Stimulated activated CD4-positive, alpha-beta T cell treated with anti-CD3 and anti-CD28 coated beads, Interleukin-15, amount 100 ng/mL, for 1 hour (primary cell): ENCODE data around the gene TNFRSF18.

Experiments
- DNase-seq, 2 donors: peaks; one replicate each; pipeline ENCODE4 v3.0.0-alpha.2; 2020; ENCODE audit warnings: low read depth in 1 of 2, low spot score in 1 of 2

TNFRSF18 gene

GRCh38 chr1:1240822-1241587, 34.6 kb upstream of the TNFRSF18 start:
- no peak for DNase-seq

DNA sequence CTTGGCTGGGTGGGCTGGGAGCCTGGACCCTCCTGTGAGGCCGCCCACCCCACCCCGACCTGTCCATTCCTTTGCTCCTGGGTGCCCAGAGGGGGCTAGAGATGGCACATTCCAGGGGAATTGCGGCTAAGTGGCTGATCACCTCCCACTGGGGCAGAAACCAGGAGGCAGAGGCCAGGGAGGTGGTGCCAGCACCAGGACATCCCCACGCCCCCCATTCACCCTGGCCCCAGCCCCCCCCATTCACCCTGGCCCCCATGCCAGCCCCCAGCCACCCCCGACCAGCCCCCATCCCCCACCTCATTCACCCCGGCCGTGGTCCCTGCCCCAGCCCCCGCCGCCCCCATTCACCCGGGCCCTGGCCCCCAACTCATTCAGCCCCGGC, 33.9 kb upstream of the TNFRSF18 start:
- no peak for DNase-seq

GRCh38 chr1:1239614-1240347, 33.4 kb upstream of the TNFRSF18 start:
- DNase-seq: no peak

- no peak for DNase-seq
Measured at GRCh38 chr1:1239227-1239613, 32.8 kb upstream of the TNFRSF18 start.

GRCh38 chr1:1238702-1239178, 32.3 kb upstream of the TNFRSF18 start:
- DNase-seq: no peak

DNA sequence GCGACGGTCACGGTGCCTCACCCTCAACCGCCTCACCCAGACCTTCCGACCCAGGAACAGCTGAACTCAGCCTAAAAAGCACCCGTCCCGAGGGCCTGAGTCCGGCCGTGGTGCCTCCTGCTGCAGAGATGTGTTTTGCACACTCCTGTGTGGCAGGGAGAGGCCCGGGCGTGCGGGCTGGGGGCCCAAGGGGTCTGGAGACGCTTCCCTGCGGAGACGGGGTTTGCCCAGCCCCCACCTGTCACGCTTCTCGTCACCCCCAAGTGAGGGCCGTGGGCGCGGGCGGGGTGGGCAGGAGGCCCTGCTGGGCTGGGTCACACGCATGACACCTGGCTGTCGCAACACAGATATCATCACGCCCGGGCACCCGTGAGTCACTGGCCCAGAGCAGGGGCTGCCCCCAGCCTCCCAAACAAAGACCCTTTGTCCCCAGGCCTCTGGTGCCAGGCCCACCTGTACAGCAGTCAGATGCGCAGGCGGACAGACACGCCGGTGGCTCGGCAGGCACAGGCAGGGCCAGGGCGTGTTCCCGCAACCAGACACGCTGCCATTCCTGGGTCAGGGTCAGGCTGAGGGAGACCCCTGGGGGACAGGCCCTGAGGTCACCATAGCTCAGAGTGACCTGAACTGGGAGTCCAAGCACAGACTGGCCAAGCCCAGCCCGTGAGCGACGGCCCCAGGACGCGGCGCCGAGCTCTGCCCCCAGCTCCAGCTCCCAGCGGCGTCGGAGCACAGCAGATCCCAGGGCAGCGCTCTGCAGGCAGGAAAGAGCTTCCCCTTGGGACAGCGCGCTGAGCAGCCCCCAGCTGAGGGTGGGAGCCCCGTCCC, 31.7 kb upstream of the TNFRSF18 start:
- no peak for DNase-seq

DNA sequence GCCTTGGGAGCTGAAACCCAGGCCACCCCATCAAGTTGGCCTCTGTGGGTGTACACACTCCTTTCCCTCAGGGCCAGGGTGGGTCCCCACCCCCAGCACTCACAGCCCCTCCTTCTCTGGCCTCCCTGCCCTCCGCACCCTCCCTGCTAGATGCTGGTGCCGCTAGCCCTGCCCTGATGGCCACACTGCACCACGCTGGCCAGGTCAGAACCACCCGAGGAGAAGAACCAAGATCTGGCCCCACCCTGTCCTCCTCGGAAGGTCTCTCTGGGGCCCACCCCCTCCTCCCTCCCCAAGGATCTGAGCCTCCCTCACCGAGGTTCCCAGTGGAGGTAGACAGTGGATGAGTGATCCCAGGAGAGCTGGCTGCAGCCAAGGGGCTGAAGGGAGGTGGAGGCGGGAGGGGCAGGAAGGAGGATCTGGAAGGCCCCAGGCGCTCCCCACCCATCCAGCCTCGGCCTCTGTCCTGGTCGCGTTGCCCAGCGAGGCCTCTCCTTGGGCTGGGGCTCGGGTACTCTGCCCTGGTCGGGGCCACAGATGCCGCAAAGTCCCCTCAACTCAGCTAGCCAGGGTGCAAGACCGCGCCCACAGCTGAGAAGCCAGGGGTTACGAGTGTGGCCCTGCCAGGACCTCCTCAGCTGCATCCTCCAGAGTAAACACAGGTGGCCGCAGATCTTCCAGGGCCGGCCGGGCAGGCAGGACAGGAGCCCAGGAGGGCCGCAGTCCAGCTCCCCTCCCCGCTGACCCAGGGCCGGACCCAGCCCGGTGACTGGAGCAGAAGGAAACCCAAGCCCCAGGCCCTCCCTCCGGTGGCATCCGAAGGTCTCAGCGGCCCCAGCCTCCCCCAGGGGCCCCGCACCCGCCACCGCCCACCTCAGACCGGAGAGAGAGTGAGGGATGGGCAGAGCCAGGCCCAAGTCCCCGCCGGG, 30.8 kb upstream of the TNFRSF18 start:
- no peak for DNase-seq

DNA sequence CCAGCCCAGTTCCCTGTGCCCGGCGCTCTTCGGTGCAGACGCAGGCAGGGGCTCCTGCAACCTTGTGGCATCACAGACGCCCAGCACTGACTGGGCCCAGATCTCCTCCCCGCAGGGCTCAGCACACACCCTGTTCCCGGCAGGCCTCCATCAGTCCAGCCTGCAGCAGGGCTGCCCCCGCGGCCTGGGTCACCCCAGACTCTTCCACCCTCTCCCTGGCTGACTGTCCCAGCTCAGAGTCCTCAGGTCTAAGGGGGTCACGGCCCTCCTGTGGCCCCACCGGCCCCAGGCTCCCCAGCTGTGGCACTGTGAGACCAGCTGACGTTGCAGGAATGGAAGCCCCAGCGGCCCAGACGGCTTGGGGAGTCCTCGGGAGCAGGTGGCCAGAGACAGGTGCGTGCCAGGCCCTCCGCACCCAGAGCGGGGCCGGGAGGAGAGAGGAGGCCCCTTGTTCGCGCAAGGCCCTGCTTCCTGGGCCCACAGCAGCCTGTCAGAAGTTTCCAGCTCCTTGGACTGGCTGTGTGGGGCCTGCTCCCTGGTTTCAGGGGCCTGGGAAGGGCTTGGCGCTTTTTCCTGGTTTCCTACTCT, 29.9 kb upstream of the TNFRSF18 start:
- DNase-seq: no peak

DNA sequence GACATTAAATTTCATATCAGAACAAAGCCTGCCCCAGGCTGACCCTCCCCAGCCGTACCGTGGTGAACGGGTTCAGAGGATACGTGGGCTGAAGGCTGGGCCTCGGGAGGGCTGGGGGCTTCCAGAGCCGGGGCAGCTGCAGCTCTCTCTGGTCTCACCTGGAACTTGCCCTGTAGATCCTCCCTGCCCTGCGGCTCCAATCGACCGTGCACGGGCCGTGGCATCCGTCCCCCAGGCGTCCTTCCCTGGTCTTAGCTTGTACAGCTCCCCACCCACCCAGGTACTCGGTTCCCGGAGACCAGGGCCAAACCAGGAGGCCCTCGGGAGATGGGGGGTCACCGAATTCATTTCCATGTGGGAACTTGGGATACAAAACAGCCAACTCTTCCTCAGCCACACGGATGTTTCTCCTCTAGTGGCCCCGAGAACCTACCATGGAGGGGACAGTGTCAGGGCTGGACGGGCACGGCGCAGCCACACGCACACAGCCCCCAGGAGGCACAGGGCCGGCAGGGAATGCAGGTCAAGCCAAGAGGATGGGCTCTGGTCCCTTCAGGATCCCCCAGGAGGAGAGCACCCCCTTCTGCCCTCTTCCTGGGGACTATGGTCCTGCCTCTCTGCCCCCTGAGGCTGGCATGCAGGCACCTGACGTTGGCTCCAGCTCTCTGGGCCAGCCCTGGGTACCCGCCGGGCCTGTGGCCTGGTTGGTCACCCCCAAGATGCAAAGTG, 28.8 kb upstream of the TNFRSF18 start:
- no peak for DNase-seq

- no peak for DNase-seq
Measured at GRCh38 chr1:1234180-1234808, 27.9 kb upstream of the TNFRSF18 start.

- DNase-seq: no peak
Measured at GRCh38 chr1:1233567-1233892, 27.1 kb upstream of the TNFRSF18 start.

GRCh38 chr1:1232796-1233566, 26.6 kb upstream of the TNFRSF18 start:
- no peak for DNase-seq

DNA sequence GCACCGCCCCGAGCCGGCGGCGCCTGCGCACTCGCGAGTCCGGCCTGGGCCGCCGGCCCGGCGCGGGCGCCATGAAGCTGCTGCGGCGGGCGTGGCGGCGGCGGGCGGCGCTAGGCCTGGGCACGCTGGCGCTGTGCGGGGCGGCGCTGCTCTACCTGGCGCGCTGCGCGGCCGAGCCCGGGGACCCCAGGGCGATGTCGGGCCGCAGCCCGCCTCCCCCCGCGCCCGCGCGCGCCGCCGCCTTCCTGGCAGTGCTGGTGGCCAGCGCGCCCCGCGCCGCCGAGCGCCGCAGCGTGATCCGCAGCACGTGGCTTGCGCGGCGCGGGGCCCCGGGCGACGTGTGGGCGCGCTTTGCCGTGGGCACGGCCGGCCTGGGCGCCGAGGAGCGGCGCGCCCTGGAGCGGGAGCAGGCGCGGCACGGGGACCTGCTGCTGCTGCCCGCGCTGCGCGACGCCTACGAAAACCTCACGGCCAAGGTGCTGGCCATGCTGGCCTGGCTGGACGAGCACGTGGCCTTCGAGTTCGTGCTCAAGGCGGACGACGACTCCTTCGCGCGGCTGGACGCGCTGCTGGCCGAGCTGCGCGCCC, 25.9 kb upstream of the TNFRSF18 start, which contains the start of gene B3GALT6:
Gene B3GALT6 (plus strand): TSS at position 30 of the 588 bp plus-strand sequence. CDS start 42 bp downstream, at position 72.
- DNase-seq: no peak

- DNase-seq: peak; percentile 92 to 94
Measured at GRCh38 chr1:1231400-1232207, 25.2 kb upstream of the TNFRSF18 start, which contains the start of gene SDF4. TSS of gene SDF4 (minus strand) at chr1:1232001. CDS start at chr1:1228772, 3,229 bp downstream.

DNA sequence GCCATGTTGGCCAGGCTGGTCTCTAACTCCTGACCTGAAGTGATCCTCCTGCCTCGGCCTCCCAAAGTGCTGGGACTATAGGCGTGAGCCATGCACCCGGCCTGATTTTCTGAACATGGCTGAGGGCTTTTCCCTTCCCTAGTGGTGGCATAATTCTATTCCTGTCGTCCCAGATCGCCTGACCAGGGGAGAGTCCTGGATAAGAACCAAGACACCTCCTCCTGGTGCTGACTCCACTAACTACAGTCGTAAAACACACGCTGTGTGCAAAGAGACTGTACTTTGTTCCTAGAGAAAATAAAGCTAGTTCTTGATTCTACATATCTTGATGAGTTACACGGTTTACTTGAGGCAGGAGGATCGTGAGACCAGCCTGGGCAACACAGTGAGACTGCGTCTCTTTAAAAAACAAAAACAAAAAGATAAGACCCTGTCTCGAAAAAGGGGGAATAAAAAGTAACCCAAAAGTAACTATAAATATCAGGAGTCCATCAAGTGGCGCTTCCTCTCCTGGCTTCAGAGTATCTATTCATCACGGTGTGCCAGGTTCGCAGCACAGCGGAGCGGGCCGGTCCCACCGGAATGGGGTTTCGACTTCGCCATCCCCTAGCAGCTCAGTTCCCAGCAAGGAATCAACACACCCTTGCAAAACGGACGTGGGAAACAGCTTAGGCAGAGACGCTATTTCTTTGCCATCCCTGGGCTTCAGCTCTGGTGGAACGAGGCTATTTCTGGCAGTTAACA, 24.4 kb upstream of the TNFRSF18 start:
- DNase-seq: no peak

GRCh38 chr1:1229770-1230169, 23.4 kb upstream of the TNFRSF18 start:
- DNase-seq: no peak
